SK-N-SH treated with all-trans-retinoic acid at 6 μM for 48 hours (cell line): ENCODE data around the gene SMIM1.

Experiments
- ATAC-seq: fragments of 200-7000 bp; cut with Tn5 transposase; 3 replicates; pipeline ENCODE4 v1.9.1; 2020; ENCODE audit warnings: mild to moderate bottlenecking, moderate library complexity
- ARNTL ChIP-seq: fragments of 450-650 bp; formaldehyde crosslinking; IDR thresholded peaks from 2 replicates; pipeline ENCODE4 v1.5.0; 2020; ENCODE audit warnings: low read depth, mild to moderate bottlenecking, moderate library complexity, borderline replicate concordance
- BACH2 ChIP-seq: fragments of 250-450 bp; sonication (Bioruptor Pico); IDR thresholded peaks from 2 replicates; pipeline ENCODE4 v1.9.0; 2021; ENCODE audit warnings: mild to moderate bottlenecking, borderline replicate concordance
- CREB5 ChIP-seq: fragments of 250-450 bp; sonication (Bioruptor Pico); IDR thresholded peaks from 2 replicates; pipeline ENCODE4 v1.5.1; 2020; ENCODE audit warnings: low read depth, mild to moderate bottlenecking, moderate library complexity
- CSDC2 ChIP-seq: fragments of 250-450 bp; sonication (Bioruptor Pico); IDR thresholded peaks from 2 replicates; pipeline ENCODE4 v1.5.0; 2020; ENCODE audit warnings: mild to moderate bottlenecking, moderate library complexity
- CSRNP3 ChIP-seq: fragments of 250-450 bp; sonication (Bioruptor Pico); IDR thresholded peaks from 2 replicates; pipeline ENCODE4 v1.5.1; 2021; ENCODE audit warnings: mild to moderate bottlenecking, moderate library complexity
- GLIS3 ChIP-seq: fragments of 250-450 bp; sonication (Bioruptor Pico); IDR thresholded peaks from 2 replicates; pipeline ENCODE4 v1.5.0; 2020; ENCODE audit warnings: mild to moderate bottlenecking, moderate library complexity
- ISL1 ChIP-seq: fragments of 250-450 bp; sonication (Bioruptor Pico); IDR thresholded peaks from 2 replicates; pipeline ENCODE4 v2.1.2; 2022; ENCODE audit warnings: mild to moderate bottlenecking, moderate library complexity
- OSR1 ChIP-seq: fragments of 250-450 bp; sonication (Bioruptor Pico); IDR thresholded peaks from 2 replicates; pipeline ENCODE4 v1.8.0; 2022; ENCODE audit warnings: moderate library complexity, mild to moderate bottlenecking, inconsistent platforms
- POU6F1 ChIP-seq: fragments of 250-450 bp; sonication (Bioruptor Pico); IDR thresholded peaks from 2 replicates; pipeline ENCODE4 v1.8.0; 2021; ENCODE audit warnings: low read depth, mild to moderate bottlenecking, moderate library complexity, borderline replicate concordance
- PPARA ChIP-seq: fragments of 250-450 bp; sonication (Bioruptor Pico); IDR thresholded peaks from 2 replicates; pipeline ENCODE4 v1.5.0; 2020; ENCODE audit warnings: mild to moderate bottlenecking, borderline replicate concordance
- RARB ChIP-seq: fragments of 250-450 bp; sonication (Bioruptor Pico); IDR thresholded peaks from 2 replicates; pipeline ENCODE4 v1.8.0; 2021; ENCODE audit warnings: mild to moderate bottlenecking, moderate library complexity
- SNAI2 ChIP-seq: fragments of 250-450 bp; sonication (Bioruptor Pico); IDR thresholded peaks from 2 replicates; pipeline ENCODE4 v1.5.0; 2020; ENCODE audit warnings: mild to moderate bottlenecking, moderate library complexity
- TCF4 ChIP-seq: fragments of 250-450 bp; sonication (Bioruptor Pico); IDR thresholded peaks from 2 replicates; pipeline ENCODE4 v1.8.0; 2021; ENCODE audit warnings: mild to moderate bottlenecking, moderate library complexity, borderline replicate concordance
- TOX ChIP-seq: fragments of 250-450 bp; sonication (Bioruptor Pico); IDR thresholded peaks from 2 replicates; pipeline ENCODE4 v1.8.0; 2021; ENCODE audit warnings: mild to moderate bottlenecking, moderate library complexity, borderline replicate concordance
- TSHZ2 ChIP-seq: fragments of 250-450 bp; sonication (Bioruptor Pico); IDR thresholded peaks from 2 replicates; pipeline ENCODE4 v1.5.0; 2020; ENCODE audit warnings: mild to moderate bottlenecking, moderate library complexity
- ZC3H10 ChIP-seq: fragments of 250-450 bp; sonication (Bioruptor Pico); IDR thresholded peaks from 2 replicates; pipeline ENCODE4 v1.5.1; 2021; ENCODE audit warnings: mild to moderate bottlenecking, moderate library complexity
- ZFP3 ChIP-seq: fragments of 250-450 bp; sonication (Bioruptor Pico); IDR thresholded peaks from 2 replicates; pipeline ENCODE4 v1.5.0; 2020; ENCODE audit warnings: mild to moderate bottlenecking, moderate library complexity
- ZFP30 ChIP-seq: fragments of 450-650 bp; formaldehyde crosslinking; IDR thresholded peaks from 2 replicates; pipeline ENCODE4 v1.5.0; 2022; ENCODE audit warnings: mild to moderate bottlenecking, moderate library complexity
- ZNF565 ChIP-seq: fragments of 450-650 bp; formaldehyde crosslinking; conservative IDR thresholded peaks from 2 replicates; pipeline ENCODE4 v1.5.0; 2020; ENCODE audit warnings: low read depth, mild to moderate bottlenecking, moderate library complexity
- ZNF70 ChIP-seq: fragments of 450-650 bp; formaldehyde crosslinking; IDR thresholded peaks from 2 replicates; pipeline ENCODE4 v1.5.0; 2020; ENCODE audit warnings: mild to moderate bottlenecking, moderate library complexity
- ZNF8 ChIP-seq: fragments of 450-650 bp; formaldehyde crosslinking; IDR thresholded peaks from 2 replicates; pipeline ENCODE4 v1.5.0; 2020; ENCODE audit warnings: mild to moderate bottlenecking, moderate library complexity

The SMIM1 gene

GRCh38 chr1:3822421-3822820 lies 49.9 kb downstream of the SMIM1 start:
- ATAC-seq = no peak
- TF ChIP-seq ZFP30 (CRISPR knock-in tag) (no peak), ARNTL (CRISPR knock-in tag) (no peak), ZFP3 (no peak), ISL1 (CRISPR knock-in tag) (no peak), PPARA (no peak), OSR1 (CRISPR knock-in tag) (no peak), GLIS3 (no peak), ZNF8 (CRISPR knock-in tag) (no peak), ZC3H10 (CRISPR knock-in tag) (no peak), CSDC2 (CRISPR knock-in tag) (no peak), TSHZ2 (no peak), BACH2 (CRISPR knock-in tag) (no peak), SNAI2 (no peak)

- ATAC-seq = no peak
- no peak for TF ChIP-seq CSDC2 (CRISPR knock-in tag)
- TF ChIP-seq ARNTL (CRISPR knock-in tag) = no peak
- TF ChIP-seq POU6F1 = no peak
- no peak for TF ChIP-seq TCF4 (CRISPR knock-in tag)
- TF ChIP-seq ZC3H10 (CRISPR knock-in tag) = no peak
- no peak for TF ChIP-seq CREB5 (CRISPR knock-in tag)
- TF ChIP-seq OSR1 (CRISPR knock-in tag) = no peak
- TF ChIP-seq, all 23 proteins: peak for 0
These were observed 52.1 kb downstream of the SMIM1 start for GRCh38 chr1:3824650-3825049.

- ATAC-seq = no peak
- TF ChIP-seq ZFP30 (CRISPR knock-in tag) (no peak), ZNF565 (CRISPR knock-in tag) (no peak), ZNF70 (no peak), CSDC2 (CRISPR knock-in tag) (no peak), TCF4 (CRISPR knock-in tag) (no peak), ARNTL (CRISPR knock-in tag) (no peak), TOX (CRISPR knock-in tag) (no peak), TSHZ2 (no peak), GLIS3 (no peak), SNAI2 (no peak), RARB (CRISPR knock-in tag) (no peak), CREB5 (CRISPR knock-in tag) (no peak), ZNF8 (CRISPR knock-in tag) (no peak), CSRNP3 (CRISPR knock-in tag) (no peak)
- TF ChIP-seq, all 23 proteins: peak for 0
These were observed 52.8 kb downstream of the SMIM1 start for GRCh38 chr1:3825356-3825755.
